HL-60 (cell line): ENCODE data around the gene HPCA.

Experiments
- DNase-seq, 2 experiments: peaks; one replicate each; pipeline ENCODE4 v3.0.0-alpha.2; 2010 to 2020; ENCODE audit warnings: low read depth in 1 of 2, low spot score in 1 of 2
- H3K27ac ChIP-seq: fragments of 250-450 bp; sonication (Bioruptor Pico); replicated peaks from 2 replicates; pipeline ENCODE4 v1.5.1; 2020; ENCODE audit warnings: mild to moderate bottlenecking, moderate library complexity
- H3K27me3 ChIP-seq: fragments of 250-450 bp; sonication (Bioruptor Pico); 2 replicates; pipeline ENCODE4 v1.5.1; 2021; ENCODE audit warnings: mild to moderate bottlenecking, moderate library complexity; ENCODE audit not compliant: insufficient read depth, poor library complexity, severe bottlenecking
- H3K4me3 ChIP-seq: replicated peaks from 2 replicates; pipeline ENCODE4 v1.5.1; 2011; ENCODE audit warnings: mild to moderate bottlenecking, control low read depth, low read length; ENCODE audit not compliant: insufficient read depth
- GABPA ChIP-seq: IDR thresholded peaks from 2 replicates; pipeline ENCODE4 v1.6.1; 2012; ENCODE audit warnings: low read depth
- POLR2AphosphoS5 ChIP-seq: IDR thresholded peaks from 2 replicates; pipeline ENCODE4 v1.6.1; 2012; ENCODE audit warnings: low read depth
- SPI1 ChIP-seq: IDR thresholded peaks from 2 replicates; pipeline ENCODE4 v1.6.1; 2012; ENCODE audit warnings: low read depth, mild to moderate bottlenecking, borderline replicate concordance
- TF ChIP-seq, protein P1 (sequence below): IDR thresholded peaks from 2 replicates; pipeline ENCODE4 v1.6.1; 2012; ENCODE audit warnings: low read depth; ENCODE audit not compliant: insufficient replicate concordance
- TF ChIP-seq, protein P2 (sequence below): IDR thresholded peaks from one replicate; pipeline ENCODE4 v1.5.1; 2011; ENCODE audit warnings: low read length, control low read depth, inconsistent platforms; ENCODE audit not compliant: insufficient read depth

HPCA gene

DNA sequence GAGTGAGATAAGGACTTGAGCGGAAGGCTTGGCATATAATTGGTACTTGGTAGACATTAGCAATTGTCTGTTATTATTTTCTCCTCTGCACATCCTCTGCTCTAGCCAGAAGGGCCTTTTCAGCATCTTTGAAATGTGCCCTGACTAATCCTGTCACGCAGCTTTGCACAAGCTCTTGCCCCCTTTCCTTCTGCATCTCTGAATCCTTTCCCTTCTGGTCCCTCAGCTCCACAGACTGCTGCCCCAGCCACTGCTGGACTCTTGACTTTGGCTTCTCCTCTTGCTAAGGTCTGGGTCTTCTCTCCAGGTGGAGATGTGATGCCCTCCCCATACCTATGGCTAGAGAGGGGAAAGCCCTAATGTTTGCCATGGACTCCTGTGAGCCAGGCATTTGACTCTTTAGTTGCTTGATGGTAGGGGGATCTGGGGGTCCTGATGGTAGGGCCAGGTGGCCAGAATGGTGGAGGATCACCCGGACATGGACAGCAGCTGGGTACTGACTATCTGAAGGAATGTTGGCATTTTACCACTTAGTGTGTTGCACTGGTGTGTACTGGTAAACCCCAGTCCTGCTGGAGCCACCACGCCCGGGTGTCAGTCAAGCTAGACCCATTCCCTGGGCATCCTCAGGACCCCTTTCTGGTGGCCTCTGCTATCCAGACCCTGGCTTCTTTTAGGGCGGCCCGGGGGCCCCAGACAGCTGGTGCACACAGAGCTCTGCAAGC, 4.4 kb downstream of the HPCA start:
- H3K27me3 ChIP-seq, result peaks cover 46% of the 10 kb centered on the region
- no peak for DNase-seq
- H3K4me3 ChIP-seq, result no peak overlapping the region
- no peak overlapping the region for H3K27ac ChIP-seq
- TF ChIP-seq POLR2AphosphoS5 (no peak), GABPA (no peak), SPI1 (no peak)
- TF ChIP-seq, protein P1, sequence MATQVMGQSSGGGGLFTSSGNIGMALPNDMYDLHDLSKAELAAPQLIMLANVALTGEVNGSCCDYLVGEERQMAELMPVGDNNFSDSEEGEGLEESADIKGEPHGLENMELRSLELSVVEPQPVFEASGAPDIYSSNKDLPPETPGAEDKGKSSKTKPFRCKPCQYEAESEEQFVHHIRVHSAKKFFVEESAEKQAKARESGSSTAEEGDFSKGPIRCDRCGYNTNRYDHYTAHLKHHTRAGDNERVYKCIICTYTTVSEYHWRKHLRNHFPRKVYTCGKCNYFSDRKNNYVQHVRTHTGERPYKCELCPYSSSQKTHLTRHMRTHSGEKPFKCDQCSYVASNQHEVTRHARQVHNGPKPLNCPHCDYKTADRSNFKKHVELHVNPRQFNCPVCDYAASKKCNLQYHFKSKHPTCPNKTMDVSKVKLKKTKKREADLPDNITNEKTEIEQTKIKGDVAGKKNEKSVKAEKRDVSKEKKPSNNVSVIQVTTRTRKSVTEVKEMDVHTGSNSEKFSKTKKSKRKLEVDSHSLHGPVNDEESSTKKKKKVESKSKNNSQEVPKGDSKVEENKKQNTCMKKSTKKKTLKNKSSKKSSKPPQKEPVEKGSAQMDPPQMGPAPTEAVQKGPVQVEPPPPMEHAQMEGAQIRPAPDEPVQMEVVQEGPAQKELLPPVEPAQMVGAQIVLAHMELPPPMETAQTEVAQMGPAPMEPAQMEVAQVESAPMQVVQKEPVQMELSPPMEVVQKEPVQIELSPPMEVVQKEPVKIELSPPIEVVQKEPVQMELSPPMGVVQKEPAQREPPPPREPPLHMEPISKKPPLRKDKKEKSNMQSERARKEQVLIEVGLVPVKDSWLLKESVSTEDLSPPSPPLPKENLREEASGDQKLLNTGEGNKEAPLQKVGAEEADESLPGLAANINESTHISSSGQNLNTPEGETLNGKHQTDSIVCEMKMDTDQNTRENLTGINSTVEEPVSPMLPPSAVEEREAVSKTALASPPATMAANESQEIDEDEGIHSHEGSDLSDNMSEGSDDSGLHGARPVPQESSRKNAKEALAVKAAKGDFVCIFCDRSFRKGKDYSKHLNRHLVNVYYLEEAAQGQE, result no peak
- TF ChIP-seq, protein P2, sequence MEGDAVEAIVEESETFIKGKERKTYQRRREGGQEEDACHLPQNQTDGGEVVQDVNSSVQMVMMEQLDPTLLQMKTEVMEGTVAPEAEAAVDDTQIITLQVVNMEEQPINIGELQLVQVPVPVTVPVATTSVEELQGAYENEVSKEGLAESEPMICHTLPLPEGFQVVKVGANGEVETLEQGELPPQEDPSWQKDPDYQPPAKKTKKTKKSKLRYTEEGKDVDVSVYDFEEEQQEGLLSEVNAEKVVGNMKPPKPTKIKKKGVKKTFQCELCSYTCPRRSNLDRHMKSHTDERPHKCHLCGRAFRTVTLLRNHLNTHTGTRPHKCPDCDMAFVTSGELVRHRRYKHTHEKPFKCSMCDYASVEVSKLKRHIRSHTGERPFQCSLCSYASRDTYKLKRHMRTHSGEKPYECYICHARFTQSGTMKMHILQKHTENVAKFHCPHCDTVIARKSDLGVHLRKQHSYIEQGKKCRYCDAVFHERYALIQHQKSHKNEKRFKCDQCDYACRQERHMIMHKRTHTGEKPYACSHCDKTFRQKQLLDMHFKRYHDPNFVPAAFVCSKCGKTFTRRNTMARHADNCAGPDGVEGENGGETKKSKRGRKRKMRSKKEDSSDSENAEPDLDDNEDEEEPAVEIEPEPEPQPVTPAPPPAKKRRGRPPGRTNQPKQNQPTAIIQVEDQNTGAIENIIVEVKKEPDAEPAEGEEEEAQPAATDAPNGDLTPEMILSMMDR, result no peak

DNA sequence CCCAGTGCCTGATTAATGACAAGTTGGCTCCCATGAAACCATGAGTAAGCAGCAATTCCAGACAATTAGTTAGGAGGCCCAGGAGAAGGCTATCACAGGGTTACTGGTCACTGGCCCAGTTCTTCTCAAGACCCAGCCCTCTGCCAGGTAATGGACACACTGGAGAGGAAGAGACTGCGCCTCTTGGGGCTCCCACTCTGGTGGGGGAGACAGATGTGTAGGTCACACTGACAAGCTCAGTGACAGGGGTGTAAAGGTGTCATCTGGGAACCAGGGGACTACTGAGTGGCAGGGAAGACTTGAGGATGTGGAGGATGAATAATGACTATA, 4.9 kb downstream of the HPCA start:
- DNase-seq, result no peak
- TF ChIP-seq, protein P2, result no peak
- TF ChIP-seq, protein P1, result no peak
- TF ChIP-seq POLR2AphosphoS5, result no peak
- no peak for TF ChIP-seq SPI1
- no peak for TF ChIP-seq GABPA
- Histone ChIP-seq H3K27me3 (peaks cover 43% of the 10 kb centered on the region), H3K27ac (no peak overlapping the region), H3K4me3 (no peak overlapping the region)

DNA sequence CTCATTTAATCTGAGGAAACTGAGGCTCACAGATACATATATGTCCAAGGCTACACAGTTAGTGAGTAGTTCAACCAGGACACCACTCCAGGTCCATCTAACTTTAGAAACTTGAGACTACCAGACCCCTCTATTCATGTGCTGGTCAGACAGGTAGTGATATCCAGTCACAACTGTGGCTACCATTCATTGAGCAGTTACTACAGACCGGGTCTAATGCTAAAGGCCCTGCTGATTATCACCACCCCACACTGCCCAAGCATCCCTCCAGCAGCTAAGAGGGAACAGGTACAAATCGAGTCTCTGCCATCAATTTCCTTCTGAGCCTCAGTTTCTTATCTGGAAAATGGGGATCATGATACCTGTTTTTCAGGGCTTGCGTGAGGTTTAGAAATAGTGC, 5.3 kb downstream of the HPCA start:
- H3K27me3 ChIP-seq, result peaks cover 39% of the 10 kb centered on the region
- H3K4me3 ChIP-seq, result no peak overlapping the region
- H3K27ac ChIP-seq, result no peak overlapping the region
- TF ChIP-seq, protein P2, result no peak
- TF ChIP-seq, protein P1, result no peak
- TF ChIP-seq GABPA, result no peak
- TF ChIP-seq POLR2AphosphoS5, result no peak
- TF ChIP-seq SPI1, result no peak
- no peak for DNase-seq
